Measurements from ENCODE around the gene FAM163B.
"Not testable (repeated sequence)": the region's sequence is repeated elsewhere in the genome, so short reads cannot be mapped to it uniquely, and the experiment has no call there.

The FAM163B gene

DNA sequence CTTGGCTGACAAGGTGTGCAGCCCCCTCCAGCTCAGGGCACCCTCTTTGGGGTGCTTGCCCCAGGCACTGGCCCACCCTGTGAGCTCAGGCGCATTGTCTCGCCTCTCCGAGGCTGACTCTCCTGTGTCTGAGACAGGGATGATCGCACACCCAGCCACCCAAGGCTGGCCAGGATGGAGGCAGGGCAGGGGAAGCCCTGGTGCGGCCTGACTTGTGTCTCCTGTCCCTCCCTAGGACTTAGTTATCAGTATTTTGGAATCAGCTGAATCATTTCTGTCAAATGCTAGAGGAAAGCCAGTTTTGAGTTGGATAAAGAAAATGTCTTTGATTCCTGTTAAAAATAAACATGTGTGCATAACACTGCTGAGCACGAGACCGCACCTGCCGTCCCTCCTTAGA, 24.5 kb upstream of the FAM163B start:
- DNase-seq (ENCODE audit: low spot score) = no peak
- TF ChIP-seq, protein P1, sequence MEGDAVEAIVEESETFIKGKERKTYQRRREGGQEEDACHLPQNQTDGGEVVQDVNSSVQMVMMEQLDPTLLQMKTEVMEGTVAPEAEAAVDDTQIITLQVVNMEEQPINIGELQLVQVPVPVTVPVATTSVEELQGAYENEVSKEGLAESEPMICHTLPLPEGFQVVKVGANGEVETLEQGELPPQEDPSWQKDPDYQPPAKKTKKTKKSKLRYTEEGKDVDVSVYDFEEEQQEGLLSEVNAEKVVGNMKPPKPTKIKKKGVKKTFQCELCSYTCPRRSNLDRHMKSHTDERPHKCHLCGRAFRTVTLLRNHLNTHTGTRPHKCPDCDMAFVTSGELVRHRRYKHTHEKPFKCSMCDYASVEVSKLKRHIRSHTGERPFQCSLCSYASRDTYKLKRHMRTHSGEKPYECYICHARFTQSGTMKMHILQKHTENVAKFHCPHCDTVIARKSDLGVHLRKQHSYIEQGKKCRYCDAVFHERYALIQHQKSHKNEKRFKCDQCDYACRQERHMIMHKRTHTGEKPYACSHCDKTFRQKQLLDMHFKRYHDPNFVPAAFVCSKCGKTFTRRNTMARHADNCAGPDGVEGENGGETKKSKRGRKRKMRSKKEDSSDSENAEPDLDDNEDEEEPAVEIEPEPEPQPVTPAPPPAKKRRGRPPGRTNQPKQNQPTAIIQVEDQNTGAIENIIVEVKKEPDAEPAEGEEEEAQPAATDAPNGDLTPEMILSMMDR (IDR thresholded peaks at IDR 0.05; ENCODE audit: extremely low read depth, missing control alignments) = no peak

- TF ChIP-seq, protein P1 (IDR thresholded peaks at IDR 0.05; ENCODE audit: extremely low read depth, missing control alignments) = no peak
Observed at GRCh38 chr9:133632806-133633680, 23.9 kb upstream of the FAM163B start.

GRCh38 chr9:133631111-133631510, 21.9 kb upstream of the FAM163B start:
- TF ChIP-seq, protein P1 (IDR thresholded peaks at IDR 0.05; ENCODE audit: extremely low read depth, missing control alignments) = no peak
- DNase-seq (ENCODE audit: low spot score) = no peak

More at GRCh38 chr9:133632806-133633680, 23.9 kb upstream of the FAM163B start:
- no peak for DNase-seq (ENCODE audit: low spot score)

DNA sequence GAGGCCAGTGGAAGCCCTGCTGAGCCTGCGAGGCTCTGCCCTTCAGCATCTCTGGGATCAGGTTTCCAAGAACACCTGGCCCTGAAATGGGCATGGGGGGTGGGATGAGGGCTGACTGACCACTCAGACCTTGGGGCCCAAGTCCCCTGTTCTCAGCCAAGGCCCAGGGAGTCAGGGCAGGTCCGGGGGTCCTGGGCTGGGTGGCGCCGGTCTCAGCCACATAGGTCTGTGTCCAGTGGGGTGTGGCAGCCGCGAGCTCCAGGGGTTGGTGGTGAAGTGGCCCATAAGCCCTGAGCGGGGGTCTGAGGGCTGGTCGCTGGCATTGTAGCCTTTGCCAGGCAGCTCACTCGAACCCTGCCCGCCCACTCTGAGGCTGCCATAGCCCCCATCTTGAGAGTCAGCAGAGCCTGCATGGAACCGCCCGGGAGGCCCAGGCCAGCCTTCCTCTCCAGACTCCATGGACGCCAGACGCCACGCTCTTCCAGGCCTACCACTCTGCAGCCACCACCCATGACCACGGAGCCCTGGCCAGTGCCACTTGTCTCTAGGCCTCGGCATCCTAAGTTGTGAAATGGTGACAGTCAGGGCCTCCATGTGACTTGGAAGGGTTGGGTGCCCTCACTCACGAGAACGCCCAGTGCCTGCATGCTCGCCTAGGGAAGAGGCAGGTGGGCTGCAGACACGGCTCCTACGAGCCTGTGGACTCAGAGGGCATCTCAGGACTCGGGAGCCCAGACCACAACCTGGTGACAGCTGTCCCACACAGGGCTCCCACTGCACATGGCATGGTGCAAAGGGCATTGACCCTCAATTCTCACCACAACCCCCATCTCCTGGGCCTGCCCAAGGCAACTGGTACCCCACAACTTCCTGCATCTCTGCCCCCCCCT, 20.3 kb upstream of the FAM163B start:
- TF ChIP-seq, protein P1 (IDR thresholded peaks at IDR 0.05; ENCODE audit: extremely low read depth, missing control alignments) = no peak
- DNase-seq (ENCODE audit: low spot score) = no peak

- DNase-seq (ENCODE audit: low spot score) = no peak
- TF ChIP-seq, protein P1 (IDR thresholded peaks at IDR 0.05; ENCODE audit: extremely low read depth, missing control alignments) = no peak
Observed at GRCh38 chr9:133628766-133629165, 19.6 kb upstream of the FAM163B start.

GRCh38 chr9:133627341-133627740, 18.2 kb upstream of the FAM163B start:
- no peak for DNase-seq (ENCODE audit: low spot score)
- TF ChIP-seq, protein P1 (IDR thresholded peaks at IDR 0.05; ENCODE audit: extremely low read depth, missing control alignments) = no peak

- not testable (repeated sequence) for DNase-seq (ENCODE audit: low spot score)
Observed at GRCh38 chr9:133626008-133626407, 16.8 kb upstream of the FAM163B start.
